Neuronal stem cell (in vitro differentiated cells): ENCODE results near the gene STX16.

ENCODE experiments used
- DNase-seq: peaks from one replicate; pipeline ENCODE4 v3.0.0-alpha.2; 2013; ENCODE audit warnings: low spot score
- H2AFZ ChIP-seq: one replicate; pipeline ENCODE4 v1.6.1; 2013; ENCODE audit warnings: mild to moderate bottlenecking, low read length, inconsistent platforms
- H2AK5ac ChIP-seq: 2 replicates; pipeline ENCODE4 v1.6.1; 2013; ENCODE audit warnings: low read depth, mild to moderate bottlenecking, inconsistent platforms, low read length, moderate library complexity, mixed read lengths
- H2BK120ac ChIP-seq: 2 replicates; pipeline ENCODE4 v1.6.1; 2013; ENCODE audit warnings: low read depth, mild to moderate bottlenecking, inconsistent platforms, low read length, moderate library complexity, mixed read lengths
- H2BK12ac ChIP-seq: one replicate; pipeline ENCODE4 v1.6.1; 2013; ENCODE audit warnings: low read length, inconsistent platforms
- H2BK15ac ChIP-seq: 2 replicates; pipeline ENCODE4 v1.6.1; 2013; ENCODE audit warnings: mild to moderate bottlenecking, low read length, inconsistent platforms, mixed read lengths
- H2BK5ac ChIP-seq: one replicate; pipeline ENCODE4 v1.6.1; 2013; ENCODE audit warnings: inconsistent platforms, mild to moderate bottlenecking, low read length, moderate library complexity
- H3K14ac ChIP-seq: one replicate; pipeline ENCODE4 v1.6.1; 2013; ENCODE audit warnings: low read length, inconsistent platforms
- H3K18ac ChIP-seq: 2 replicates; pipeline ENCODE4 v1.6.1; 2013; ENCODE audit warnings: low read length, inconsistent platforms
- H3K23ac ChIP-seq: 2 replicates; pipeline ENCODE4 v1.6.1; 2013; ENCODE audit warnings: low read depth, mild to moderate bottlenecking, mixed read lengths, low read length, inconsistent platforms; ENCODE audit not compliant: poor library complexity
- H3K27ac ChIP-seq: replicated peaks from 3 replicates; pipeline ENCODE4 v1.5.1; 2013; ENCODE audit warnings: low read length, inconsistent platforms
- H3K27me3 ChIP-seq, 3 experiments: 2 replicates each; pipeline ENCODE4 v1.6.1; 2013; ENCODE audit warnings: low read length in 3 of 3, mild to moderate bottlenecking in 2 of 3, inconsistent platforms in 1 of 3, low read depth in 1 of 3, mixed read lengths in 1 of 3, moderate library complexity in 1 of 3; ENCODE audit not compliant: control insufficient read depth in 3 of 3, insufficient read depth in 3 of 3
- H3K36me3 ChIP-seq, 2 donors: replicated peaks in 1 of 2; 2 replicates each; pipeline ENCODE4 v1.6.1; 2013; ENCODE audit warnings: low read length in 2 of 2; ENCODE audit not compliant: control insufficient read depth in 2 of 2, insufficient read depth in 2 of 2
- H3K4ac ChIP-seq: 2 replicates; pipeline ENCODE4 v1.6.1; 2013; ENCODE audit warnings: inconsistent platforms, mild to moderate bottlenecking, low read length, moderate library complexity
- H3K4me1 ChIP-seq, 2 donors: 1 replicate in 1 of 2; 2 replicates in 1 of 2; pipeline ENCODE4 v1.6.1; 2013; ENCODE audit warnings: low read length in 2 of 2, low read depth in 1 of 2; ENCODE audit not compliant: control insufficient read depth in 2 of 2, insufficient read depth in 1 of 2
- H3K4me2 ChIP-seq: one replicate; pipeline ENCODE4 v1.6.1; 2013; ENCODE audit warnings: mild to moderate bottlenecking, low read length, inconsistent platforms; ENCODE audit not compliant: insufficient read depth, poor library complexity, severe bottlenecking
- H3K4me3 ChIP-seq, 2 donors: 2 replicates each; pipeline ENCODE4 v1.5.1; 2013; ENCODE audit warnings: low read length in 2 of 2, mild to moderate bottlenecking in 2 of 2, inconsistent platforms in 1 of 2, moderate library complexity in 1 of 2
- H3K79me1 ChIP-seq: one replicate; pipeline ENCODE4 v1.6.1; 2013; ENCODE audit warnings: low read depth, mild to moderate bottlenecking, inconsistent platforms, low read length, moderate library complexity
- H3K9ac ChIP-seq: one replicate; pipeline ENCODE4 v1.6.1; 2013; ENCODE audit warnings: mild to moderate bottlenecking, low read depth, low read length, inconsistent platforms; ENCODE audit not compliant: poor library complexity
- H3K9me3 ChIP-seq, 2 donors: replicated peaks in 1 of 2; 2 replicates each; pipeline versions ENCODE3 to v1.6.1; 2013; ENCODE audit warnings: low read length in 2 of 2, mild to moderate bottlenecking in 2 of 2, inconsistent platforms in 1 of 2, low read depth in 1 of 2, mixed read lengths in 1 of 2, moderate library complexity in 1 of 2; ENCODE audit not compliant: control insufficient read depth in 2 of 2, insufficient read depth in 1 of 2
- H4K8ac ChIP-seq: one replicate; pipeline ENCODE4 v1.6.1; 2013; ENCODE audit warnings: low read depth, mild to moderate bottlenecking, inconsistent platforms, low read length, moderate library complexity
- H4K91ac ChIP-seq: one replicate; pipeline ENCODE4 v1.6.1; 2013; ENCODE audit warnings: low read length, low read depth, mild to moderate bottlenecking, inconsistent platforms; ENCODE audit not compliant: poor library complexity
- WGBS, 2 donors: extraction: QIAGEN DNeasy Blood & Tissue Kit; methylation state at CpG; one replicate each; pipeline ENCODE4 v1.1.7; 2013; ENCODE audit warnings: missing lambda C conversion rate in 2 of 2, mixed read lengths in 1 of 2; ENCODE audit not compliant: insufficient read length in 2 of 2, insufficient replicate concordance in 1 of 2; ENCODE audit errors: extremely low coverage in 2 of 2; 5-methylcytosine and 5-hydroxymethylcytosine counted together

Gene STX16

GRCh38 chr20:58667975-58668374, 16.9 kb downstream of the STX16 start:
- no peak for DNase-seq
- H3K4me1 ChIP-seq = peaks cover 0 to 7% of the 10 kb centered on the region in 2 donors
- no peak overlapping the region for H4K8ac ChIP-seq
- no peaks in the 10 kb centered on the region for H3K9me3 ChIP-seq
- no peak overlapping the region for H3K4me2 ChIP-seq
- H3K27ac ChIP-seq = no peak overlapping the region
- no peak overlapping the region for H2BK5ac ChIP-seq
- peaks cover 0 to 2% (median 0%) of the 10 kb centered on the region in 3 experiments for H3K27me3 ChIP-seq
- H2BK12ac ChIP-seq = no peak overlapping the region
- no peak overlapping the region for H2AK5ac ChIP-seq
- H3K23ac ChIP-seq = no peak overlapping the region
- peaks cover 4% of the 10 kb centered on the region for H3K79me1 ChIP-seq
- no peak overlapping the region for H3K4ac ChIP-seq
- H2BK15ac ChIP-seq = no peak overlapping the region
- WGBS, 2 donors = no CpG with 5 or more reads among the region's 5 CpGs
- H2BK120ac ChIP-seq = no peak overlapping the region
- H3K18ac ChIP-seq = no peak overlapping the region
- no peak overlapping the region for H3K4me3 ChIP-seq
- no peak overlapping the region for H4K91ac ChIP-seq
- no peak overlapping the region for H2AFZ ChIP-seq
- H3K9ac ChIP-seq = no peak overlapping the region
- H3K14ac ChIP-seq = no peak overlapping the region
- peaks cover 10 to 84% of the 10 kb centered on the region in 2 donors for H3K36me3 ChIP-seq

- H3K36me3 ChIP-seq = peaks cover 13 to 86% of the 10 kb centered on the region in 2 donors
Observed at GRCh38 chr20:58668901-58669286, 17.8 kb downstream of the STX16 start.

GRCh38 chr20:58669287-58670006, 18.4 kb downstream of the STX16 start:
- no peak overlapping the region for H3K9ac ChIP-seq
- no peak overlapping the region for H3K14ac ChIP-seq
- peaks cover 0 to 7% of the 10 kb centered on the region in 2 donors for H3K4me1 ChIP-seq
- WGBS, 2 donors = no CpG with 5 or more reads among the region's 16 CpGs
- no peak overlapping the region for H3K4ac ChIP-seq
- H2AK5ac ChIP-seq = no peak overlapping the region
- H3K27ac ChIP-seq = no peak overlapping the region
- DNase-seq = no peak
- H3K79me1 ChIP-seq = peaks cover 4% of the 10 kb centered on the region
- H2BK120ac ChIP-seq = no peak overlapping the region
- H3K36me3 ChIP-seq = peaks cover 13 to 86% of the 10 kb centered on the region in 2 donors
- no peak overlapping the region for H2BK5ac ChIP-seq
- no peak overlapping the region for H2AFZ ChIP-seq
- H3K4me3 ChIP-seq = no peak overlapping the region
- H3K9me3 ChIP-seq = no peaks in the 10 kb centered on the region
- H4K8ac ChIP-seq = no peak overlapping the region
- peaks cover 0 to 2% (median 0%) of the 10 kb centered on the region in 3 experiments for H3K27me3 ChIP-seq
- no peak overlapping the region for H3K23ac ChIP-seq
- no peak overlapping the region for H4K91ac ChIP-seq
- H2BK15ac ChIP-seq = no peak overlapping the region
- peak overlapping the region; percentile 81 for H3K18ac ChIP-seq
- H2BK12ac ChIP-seq = no peak overlapping the region
- H3K4me2 ChIP-seq = no peak overlapping the region

More at GRCh38 chr20:58668901-58669286, 17.8 kb downstream of the STX16 start:
- Histone ChIP-seq H3K4me3 (no peak overlapping the region), H2AK5ac (no peak overlapping the region), H2AFZ (no peak overlapping the region), H2BK120ac (no peak overlapping the region), H3K4me2 (no peak overlapping the region), H3K27me3 (peaks cover 0 to 2% (median 0%) of the 10 kb centered on the region in 3 experiments), H2BK5ac (no peak overlapping the region), H3K9me3 (no peaks in the 10 kb centered on the region), H3K4me1 (peaks cover 0 to 7% of the 10 kb centered on the region in 2 donors), H3K9ac (no peak overlapping the region), H4K91ac (no peak overlapping the region), H3K14ac (no peak overlapping the region), H3K18ac (peak overlapping the region; percentile 81), H3K79me1 (peaks cover 4% of the 10 kb centered on the region), H2BK15ac (no peak overlapping the region), H3K27ac (no peak overlapping the region), H3K4ac (no peak overlapping the region), H2BK12ac (peak overlapping the region; percentile 31), H4K8ac (no peak overlapping the region), H3K23ac (no peak overlapping the region)
- no CpG with 5 or more reads among the region's 5 CpGs for WGBS, 2 donors
- DNase-seq = no peak

- peaks cover 13 to 87% of the 10 kb centered on the region in 2 donors for H3K36me3 ChIP-seq
- DNase-seq = no peak
- H4K8ac ChIP-seq = no peak overlapping the region
- no peak overlapping the region for H3K23ac ChIP-seq
- H3K27ac ChIP-seq = no peak overlapping the region
- no peak overlapping the region for H2AFZ ChIP-seq
- H3K4me2 ChIP-seq = no peak overlapping the region
- no peaks in the 10 kb centered on the region for H3K9me3 ChIP-seq
- H2BK15ac ChIP-seq = no peak overlapping the region
- H3K9ac ChIP-seq = no peak overlapping the region
- no CpG with 5 or more reads among the region's 1 CpG for WGBS, 2 donors
- peaks cover 4% of the 10 kb centered on the region for H3K79me1 ChIP-seq
- no peak overlapping the region for H2AK5ac ChIP-seq
- H3K4me3 ChIP-seq = no peak overlapping the region
- H2BK5ac ChIP-seq = no peak overlapping the region
- H3K4me1 ChIP-seq = peaks cover 0 to 7% of the 10 kb centered on the region in 2 donors
- no peak overlapping the region for H3K4ac ChIP-seq
- no peak overlapping the region for H3K18ac ChIP-seq
- H2BK12ac ChIP-seq = no peak overlapping the region
- no peak overlapping the region for H3K14ac ChIP-seq
- no peak overlapping the region for H4K91ac ChIP-seq
- peaks cover 0 to 2% (median 0%) of the 10 kb centered on the region in 3 experiments for H3K27me3 ChIP-seq
- no peak overlapping the region for H2BK120ac ChIP-seq
Observed at GRCh38 chr20:58670102-58670501, 19.0 kb downstream of the STX16 start.
